ENCODE data around the gene RANBP10. TPM values are rescaled to one million over a fixed set of nuclear protein-coding genes. Genes with fewer than 3 reads are reported as not detected.

The RANBP10 gene
- total and polyA plus RNA-seq, 2 experiments from 2014 or later = 9.0 to 13.6 TPM

- TF ChIP-seq ZNF462 (CRISPR knock-in tag; IDR thresholded peaks at IDR 0.05) (no peak), EZH2 (IDR thresholded peaks at IDR 0.05; ENCODE audit: low read depth, unreplicated experiment) (no peak)
Observed at GRCh38 chr16:67707210-67707609, 99.2 kb downstream of the RANBP10 start (continued).

- ATAC-seq (no peak), DNase-seq (ENCODE audit: low spot score) (no peak)
- Histone ChIP-seq H3K9me2 (ENCODE audit: insufficient read depth) (no peaks in the 10 kb centered on the region), H3K4me3 (no peak overlapping the region), H3K36me3 (ENCODE audit: insufficient read depth) (no peaks in the 10 kb centered on the region), H4K20me1 (replicated peaks; ENCODE audit: insufficient read depth) (peaks cover 15% of the 10 kb centered on the region; the same call in 1 of the 2 replicates), H3K27ac (ENCODE audit: low read depth) (no peak overlapping the region), H3K27me3 (ENCODE audit: insufficient read depth) (no peaks in the 10 kb centered on the region), H3K4me1 (ENCODE audit: insufficient read depth) (peaks cover 10% of the 10 kb centered on the region), H3K4me2 (no peak overlapping the region), H2AFZ (no peak overlapping the region), H3K79me2 (replicated peaks; ENCODE audit: insufficient read depth) (peaks cover 91% of the 10 kb centered on the region), H3F3A (replicated peaks; ENCODE audit: low read depth) (no peaks in the 10 kb centered on the region; the same call in 1 of the 2 replicates)
- H3K9me3 Mint-ChIP-seq = no peaks in the 10 kb centered on the region
- no peak overlapping the region for H3K27ac Mint-ChIP-seq
- H3K4me3 Mint-ChIP-seq = no peak overlapping the region
- peaks cover 7% of the 10 kb centered on the region; the same call in 2 of the 3 replicates for H3K4me1 Mint-ChIP-seq
- H3K36me3 Mint-ChIP-seq (ENCODE audit: low read depth) = no peaks in the 10 kb centered on the region
- no peaks in the 10 kb centered on the region for H3K27me3 Mint-ChIP-seq (ENCODE audit: insufficient read depth, low read depth, poor library complexity)
- TF ChIP-seq JUNB (IDR thresholded peaks at IDR 0.05; ENCODE audit: unreplicated experiment) (no peak), REST (IDR thresholded peaks at IDR 0.05; ENCODE audit: unreplicated experiment) (no peak), STAT1 (IDR thresholded peaks at IDR 0.05; ENCODE audit: unreplicated experiment) (no peak), CREB1 (CRISPR knock-in tag; IDR thresholded peaks at IDR 0.05; ENCODE audit: low read depth) (no peak), ZNF462 (CRISPR knock-in tag; IDR thresholded peaks at IDR 0.05) (no peak)
Observed at GRCh38 chr16:67704110-67704509, 102.2 kb downstream of the RANBP10 start.
